A549 (cell line): Measurements from ENCODE around the gene LOXL3. TPM values are rescaled to one million over a fixed set of nuclear protein-coding genes. Genes with fewer than 3 reads are reported as not detected.

Experiments
- ATAC-seq, 2 experiments: fragments of 200-7000 bp in 1 of 2; fragments of >200 bp in 1 of 2; cut with Nextera tagmentation in 1 of 2; cut with Tn5 transposase in 1 of 2; 3 replicates each; pipeline versions ENCODE4 v1.8.0 to v1.9.1; 2018 to 2020; ENCODE audit warnings: mild to moderate bottlenecking in 1 of 2, moderate library complexity in 1 of 2
- CTCF ChIA-PET: fragments of 300-600 bp; sonication (Branson Sonifier 250); formaldehyde crosslinking; extraction: SDS; loops from one replicate; lab custom pipeline; 2021; ENCODE audit warnings: antibody characterized with exemption, inconsistent platforms; lab: Yijun Ruan, JAX
- POLR2A ChIA-PET: fragments of 350-600 bp; formaldehyde crosslinking; extraction: SDS; loops from one replicate; lab custom pipeline; 2021; ENCODE audit warnings: antibody characterized with exemption, inconsistent platforms; lab: Yijun Ruan, JAX
- DNase-seq, 2 experiments: peaks; one replicate each; pipeline versions ENCODE4 v3.0.0 to v3.0.0-alpha.2; 2011 to 2016; ENCODE audit warnings: low read depth in 1 of 2, low spot score in 1 of 2
- FAIRE-seq: peaks from 2 replicates; lab custom pipeline; 2011; peaks lifted over from hg19 to GRCh38; lab: Jason Lieb, UNC
- H3K27ac ChIP-seq, 2 experiments: fragments of >200 bp; sonication (Bioruptor Twin); formaldehyde crosslinking; 3 replicates each; pipeline ENCODE4 v1.5.1; 2016 to 2017
- H3K4me1 ChIP-seq: fragments of >200 bp; sonication (Bioruptor Twin); formaldehyde crosslinking; 3 replicates; pipeline ENCODE4 v1.6.1; 2016
- H3K4me2 ChIP-seq: fragments of >200 bp; sonication (Bioruptor Twin); formaldehyde crosslinking; 3 replicates; pipeline ENCODE4 v1.6.1; 2016
- H3K4me3 ChIP-seq: fragments of >200 bp; sonication (Bioruptor Twin); formaldehyde crosslinking; 3 replicates; pipeline ENCODE4 v1.5.1; 2016
- H3K9me3 ChIP-seq: fragments of >200 bp; sonication (Bioruptor Twin); formaldehyde crosslinking; 3 replicates; pipeline ENCODE4 v1.6.1; 2016
- CBX8 ChIP-seq: fragments of 200-600 bp; sonication (generic); IDR thresholded peaks from 2 replicates; pipeline ENCODE4 v1.6.1; 2016
- CHD2 ChIP-seq: fragments of 150-350 bp; IDR thresholded peaks from 2 replicates; pipeline ENCODE4 v1.6.1; 2014; ENCODE audit warnings: low read length; ENCODE audit not compliant: partially characterized antibody
- CHD4 ChIP-seq: fragments of 200-600 bp; sonication (generic); IDR thresholded peaks from 2 replicates; pipeline ENCODE4 v1.6.1; 2016; ENCODE audit warnings: antibody characterized with exemption, mild to moderate bottlenecking, borderline replicate concordance
- EHF ChIP-seq: fragments of 250-450 bp; sonication (Bioruptor Pico); IDR thresholded peaks from 2 replicates; pipeline ENCODE4 v1.5.0; 2020; ENCODE audit warnings: mild to moderate bottlenecking
- EHMT2 ChIP-seq: fragments of 200-600 bp; sonication (generic); IDR thresholded peaks from 2 replicates; pipeline ENCODE4 v1.6.1; 2016; ENCODE audit warnings: antibody characterized with exemption, low read depth, mild to moderate bottlenecking, moderate library complexity
- EP300 ChIP-seq, 2 experiments: fragments of >200 bp; sonication (Bioruptor Twin); formaldehyde crosslinking; IDR thresholded peaks; 2 replicates in 1 of 2; 3 replicates in 1 of 2; pipeline ENCODE4 v1.6.1; 2016 to 2017
- FOSB ChIP-seq: fragments of 250-450 bp; sonication (Bioruptor Pico); IDR thresholded peaks from 2 replicates; pipeline ENCODE4 v1.5.0; 2020; ENCODE audit warnings: mild to moderate bottlenecking, moderate library complexity
- FOXS1 ChIP-seq: fragments of 250-450 bp; sonication (Bioruptor Pico); IDR thresholded peaks from 2 replicates; pipeline ENCODE4 v1.5.0; 2020; ENCODE audit warnings: mild to moderate bottlenecking, moderate library complexity
- GATA3 ChIP-seq: IDR thresholded peaks from 2 replicates; pipeline ENCODE4 v1.6.1; 2012; ENCODE audit warnings: borderline replicate concordance
- HOXB5 ChIP-seq: fragments of 250-450 bp; sonication (Bioruptor Pico); IDR thresholded peaks from 2 replicates; pipeline ENCODE4 v1.5.0; 2020; ENCODE audit warnings: mild to moderate bottlenecking, moderate library complexity
- JUNB ChIP-seq: fragments of >200 bp; sonication (Bioruptor Twin); formaldehyde crosslinking; IDR thresholded peaks from 2 replicates; pipeline ENCODE4 v1.6.1; 2016
- NFE2L2 ChIP-seq: fragments of 150-350 bp; conservative IDR thresholded peaks from 2 replicates; pipeline ENCODE4 v1.6.1; 2014; ENCODE audit warnings: low read length
- NR3C1 ChIP-seq: fragments of >200 bp; sonication (Bioruptor Twin); formaldehyde crosslinking; IDR thresholded peaks from 3 replicates; pipeline ENCODE4 v1.6.1; 2017
- POLR2A ChIP-seq: IDR thresholded peaks from 2 replicates; pipeline ENCODE4 v1.6.1; 2012; ENCODE audit warnings: mild to moderate bottlenecking, low read length
- POLR2AphosphoS2 ChIP-seq: conservative IDR thresholded peaks from 2 replicates; pipeline ENCODE4 v1.6.1; 2012; ENCODE audit warnings: low read length, improper control_type of control experiment, inconsistent platforms
- RARB ChIP-seq: fragments of 250-450 bp; sonication (Bioruptor Pico); IDR thresholded peaks from 2 replicates; pipeline ENCODE4 v1.8.0; 2021; ENCODE audit warnings: mild to moderate bottlenecking, moderate library complexity
- RFX5 ChIP-seq: fragments of 450-650 bp; IDR thresholded peaks from 2 replicates; pipeline ENCODE4 v1.7.1; 2014; ENCODE audit warnings: antibody characterized with exemption, mild to moderate bottlenecking, moderate library complexity
- SMC3 ChIP-seq: fragments of >200 bp; sonication (Bioruptor Twin); formaldehyde crosslinking; IDR thresholded peaks from 3 replicates; pipeline ENCODE4 v1.6.1; 2018; ENCODE audit warnings: inconsistent platforms
- TP53 ChIP-seq: fragments of 250-450 bp; sonication (Bioruptor Pico); IDR thresholded peaks from 2 replicates; pipeline ENCODE4 v1.5.0; 2021; ENCODE audit warnings: mild to moderate bottlenecking, moderate library complexity
- ZC3H11A ChIP-seq: fragments of 450-650 bp; IDR thresholded peaks from 2 replicates; pipeline ENCODE4 v1.6.1; 2014; ENCODE audit warnings: antibody characterized with exemption, mild to moderate bottlenecking
- ZNF302 ChIP-seq: fragments of 250-450 bp; sonication (Bioruptor Pico); IDR thresholded peaks from 2 replicates; pipeline ENCODE4 v1.9.0; 2021; ENCODE audit warnings: inconsistent platforms, mild to moderate bottlenecking, moderate library complexity
- ZSCAN20 ChIP-seq: fragments of 250-450 bp; sonication (Bioruptor Pico); IDR thresholded peaks from 2 replicates; pipeline ENCODE4 v1.8.0; 2022; ENCODE audit warnings: mild to moderate bottlenecking, moderate library complexity
- WGBS: methylation state at CpG from one replicate; pipeline ENCODE4 v1.1.6; 2017; ENCODE audit errors: missing lambda C conversion rate; 5-methylcytosine and 5-hydroxymethylcytosine counted together
- polyA plus RNA-seq, 4 experiments: library from polyadenylated mRNA; depleted of rRNA in 3 of 4; stranded (reverse); fragments of >200 nt; fragmentation: RNase III in 1 of 4; extraction: RNeasy Plus Mini Kit Qiagen cat#74134 plus additional on column Dnase treatment in 1 of 4; gene quantifications; 2 replicates in 3 of 4; 3 replicates in 1 of 4; pipeline ENCODE4 v1.2.3, GENCODE V29; 2011 to 2017
- TF ChIP-seq, protein P1 (sequence below): fragments of 250-450 bp; sonication (Bioruptor Pico); IDR thresholded peaks from 2 replicates; pipeline ENCODE4 v1.5.0; 2020; ENCODE audit warnings: low read depth, mild to moderate bottlenecking, moderate library complexity
- TF ChIP-seq, protein P2 (sequence below): fragments of 150-350 bp; IDR thresholded peaks from 2 replicates; pipeline ENCODE4 v1.6.1; 2014; ENCODE audit warnings: low read depth, mild to moderate bottlenecking, low read length
- TF ChIP-seq, protein P3 (sequence below): fragments of 200-600 bp; sonication (generic); IDR thresholded peaks from 2 replicates; pipeline ENCODE4 v1.6.1; 2016; ENCODE audit warnings: antibody characterized with exemption, mild to moderate bottlenecking, moderate library complexity
- TF ChIP-seq, protein P4 (sequence below): IDR thresholded peaks from 2 replicates; pipeline ENCODE4 v1.6.1; 2012; ENCODE audit warnings: low read depth, borderline replicate concordance
- TF ChIP-seq, protein P5 (sequence below): fragments of >200 bp; sonication (Bioruptor Twin); formaldehyde crosslinking; IDR thresholded peaks from 3 replicates; pipeline ENCODE4 v1.6.1; 2016

The LOXL3 gene
- polyA plus RNA-seq, 2 of the 4 experiments (the other 2 are of a cell fraction) = 0.27 to 0.30 TPM

DNA sequence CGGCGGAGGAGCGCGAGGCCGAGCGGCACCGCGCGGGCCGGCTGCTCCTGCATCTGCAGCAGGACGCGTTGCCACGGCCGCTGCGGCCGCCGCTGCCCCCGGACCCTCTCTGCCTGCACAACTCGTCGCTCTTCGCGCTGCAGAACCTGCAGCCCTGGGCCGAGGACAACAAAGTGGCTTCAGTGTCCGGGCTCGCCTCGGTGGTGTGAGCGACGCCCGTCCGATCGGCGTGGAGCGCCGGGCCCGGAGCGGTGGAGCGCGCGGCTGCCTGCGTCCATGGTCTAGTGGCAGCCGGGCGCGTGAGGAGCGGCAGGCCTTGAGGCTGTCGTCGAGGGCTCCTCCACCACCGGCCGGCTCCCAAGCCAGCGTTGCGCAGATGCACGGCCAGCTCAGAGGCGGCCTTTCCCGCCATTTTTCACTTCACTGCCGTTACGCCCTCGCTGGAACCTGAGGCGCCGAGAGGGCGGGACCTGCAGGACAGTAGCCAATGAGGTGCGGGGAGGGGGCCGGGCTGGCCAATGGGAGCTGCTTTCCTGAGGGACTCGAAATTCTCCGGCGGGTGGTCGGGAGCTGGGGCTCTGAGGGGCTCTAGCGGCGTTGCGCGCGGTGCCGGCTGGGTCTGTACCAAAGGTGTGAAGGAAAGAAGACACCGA is 37.6 kb downstream of the LOXL3 start:
- H3K4me2 ChIP-seq = no peak overlapping the region
- no peaks in the 10 kb centered on the region for H3K9me3 ChIP-seq
- no peak for FAIRE-seq
- CTCF ChIA-PET = interaction anchor here (0.6 to 1.7 kb wide), 2 partner anchors 10 to 33 kb away, joined by 3 to 8 read pairs; partner anchors contain the start of genes CCDC142 and TTC31
- H3K27ac ChIP-seq = no peak overlapping the region
- WGBS = 86% methylated on average over 72 of the region's 72 CpGs
- no peak for ATAC-seq
- POLR2A ChIA-PET = no interaction called here
- H3K4me3 ChIP-seq = no peak overlapping the region
- H3K4me1 ChIP-seq = peaks cover 6% of the 10 kb centered on the region; the same call in 1 of the 3 replicates
- DNase-seq = no peak
- TF ChIP-seq ZC3H11A = no peak
- TF ChIP-seq NFE2L2 = no peak
- no peak for TF ChIP-seq RFX5
- TF ChIP-seq CBX8 = no peak
- TF ChIP-seq FOSB (CRISPR knock-in tag) = no peak
- TF ChIP-seq TP53 (CRISPR knock-in tag) = no peak
- TF ChIP-seq CHD2 = no peak
- TF ChIP-seq CHD4 = no peak
- no peak for TF ChIP-seq POLR2A
- no peak for TF ChIP-seq EHMT2
- no peak for TF ChIP-seq EHF (CRISPR knock-in tag)
- TF ChIP-seq, protein P1, sequence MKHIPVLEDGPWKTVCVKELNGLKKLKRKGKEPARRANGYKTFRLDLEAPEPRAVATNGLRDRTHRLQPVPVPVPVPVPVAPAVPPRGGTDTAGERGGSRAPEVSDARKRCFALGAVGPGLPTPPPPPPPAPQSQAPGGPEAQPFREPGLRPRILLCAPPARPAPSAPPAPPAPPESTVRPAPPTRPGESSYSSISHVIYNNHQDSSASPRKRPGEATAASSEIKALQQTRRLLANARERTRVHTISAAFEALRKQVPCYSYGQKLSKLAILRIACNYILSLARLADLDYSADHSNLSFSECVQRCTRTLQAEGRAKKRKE (CRISPR knock-in tag) = no peak
- TF ChIP-seq GATA3 = no peak
- TF ChIP-seq JUNB = no peak
- TF ChIP-seq ZSCAN20 (CRISPR knock-in tag) = no peak
- TF ChIP-seq, protein P2, sequence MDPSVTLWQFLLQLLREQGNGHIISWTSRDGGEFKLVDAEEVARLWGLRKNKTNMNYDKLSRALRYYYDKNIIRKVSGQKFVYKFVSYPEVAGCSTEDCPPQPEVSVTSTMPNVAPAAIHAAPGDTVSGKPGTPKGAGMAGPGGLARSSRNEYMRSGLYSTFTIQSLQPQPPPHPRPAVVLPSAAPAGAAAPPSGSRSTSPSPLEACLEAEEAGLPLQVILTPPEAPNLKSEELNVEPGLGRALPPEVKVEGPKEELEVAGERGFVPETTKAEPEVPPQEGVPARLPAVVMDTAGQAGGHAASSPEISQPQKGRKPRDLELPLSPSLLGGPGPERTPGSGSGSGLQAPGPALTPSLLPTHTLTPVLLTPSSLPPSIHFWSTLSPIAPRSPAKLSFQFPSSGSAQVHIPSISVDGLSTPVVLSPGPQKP = no peak
- no peak for TF ChIP-seq POLR2AphosphoS2

DNA sequence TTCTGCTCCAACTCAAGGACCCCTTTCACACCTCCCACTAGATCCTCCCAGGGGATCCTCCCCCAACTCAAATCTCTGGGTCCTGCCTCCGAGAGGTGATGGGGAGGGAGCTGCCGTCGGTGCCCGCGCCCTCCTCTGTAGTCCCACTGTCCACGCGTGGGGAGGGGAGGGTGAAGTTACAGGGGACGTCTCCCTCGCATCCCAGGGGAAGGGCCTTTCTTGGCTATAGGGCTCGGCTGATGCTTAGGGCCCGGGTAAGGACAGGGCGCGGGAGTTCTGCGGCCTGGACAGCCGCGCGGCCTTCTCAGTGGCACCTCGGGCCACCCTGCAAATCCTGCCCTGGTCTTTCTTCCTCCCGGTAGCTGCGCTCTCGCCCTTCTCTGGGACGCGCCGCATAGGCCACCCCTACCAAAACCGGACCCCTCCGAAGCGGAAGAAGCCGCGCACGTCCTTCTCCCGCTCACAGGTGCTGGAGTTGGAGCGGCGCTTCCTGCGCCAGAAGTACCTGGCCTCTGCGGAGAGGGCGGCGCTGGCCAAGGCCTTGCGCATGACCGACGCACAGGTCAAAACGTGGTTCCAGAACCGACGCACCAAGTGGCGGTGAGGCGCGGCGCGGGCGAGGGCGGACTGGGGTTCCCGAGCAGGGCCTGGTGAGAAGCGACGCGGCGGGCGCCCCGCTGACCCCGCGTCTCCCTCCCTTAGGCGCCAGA is 38.3 kb downstream of the LOXL3 start:
- no peak overlapping the region for H3K4me2 ChIP-seq

More for the DNA sequence above, 38.3 kb downstream of the LOXL3 start:
- FAIRE-seq (no peak), DNase-seq (no peak), ATAC-seq (no peak)
- ChIA-PET POLR2A (no interaction called here), CTCF (interaction anchor here (1.5 to 1.7 kb wide), 2 partner anchors 16 to 33 kb away, joined by 4 to 8 read pairs; partner anchors contain the start of genes CCDC142 and TTC31)
- no peaks in the 10 kb centered on the region for H3K9me3 ChIP-seq
- peaks cover 6% of the 10 kb centered on the region; the same call in 1 of the 3 replicates for H3K4me1 ChIP-seq
- no peak overlapping the region for H3K4me3 ChIP-seq
- TF ChIP-seq SMC3 (no peak), EP300 (IDR thresholded peaks at IDR 0.05) (no peak), ZSCAN20 (CRISPR knock-in tag) (no peak), EHF (CRISPR knock-in tag) (no peak), ZNF302 (CRISPR knock-in tag) (no peak), HOXB5 (CRISPR knock-in tag) (no peak), RARB (no peak), FOXS1 (CRISPR knock-in tag) (no peak), NR3C1 (no peak), CBX8 (no peak)
- TF ChIP-seq, protein P3, sequence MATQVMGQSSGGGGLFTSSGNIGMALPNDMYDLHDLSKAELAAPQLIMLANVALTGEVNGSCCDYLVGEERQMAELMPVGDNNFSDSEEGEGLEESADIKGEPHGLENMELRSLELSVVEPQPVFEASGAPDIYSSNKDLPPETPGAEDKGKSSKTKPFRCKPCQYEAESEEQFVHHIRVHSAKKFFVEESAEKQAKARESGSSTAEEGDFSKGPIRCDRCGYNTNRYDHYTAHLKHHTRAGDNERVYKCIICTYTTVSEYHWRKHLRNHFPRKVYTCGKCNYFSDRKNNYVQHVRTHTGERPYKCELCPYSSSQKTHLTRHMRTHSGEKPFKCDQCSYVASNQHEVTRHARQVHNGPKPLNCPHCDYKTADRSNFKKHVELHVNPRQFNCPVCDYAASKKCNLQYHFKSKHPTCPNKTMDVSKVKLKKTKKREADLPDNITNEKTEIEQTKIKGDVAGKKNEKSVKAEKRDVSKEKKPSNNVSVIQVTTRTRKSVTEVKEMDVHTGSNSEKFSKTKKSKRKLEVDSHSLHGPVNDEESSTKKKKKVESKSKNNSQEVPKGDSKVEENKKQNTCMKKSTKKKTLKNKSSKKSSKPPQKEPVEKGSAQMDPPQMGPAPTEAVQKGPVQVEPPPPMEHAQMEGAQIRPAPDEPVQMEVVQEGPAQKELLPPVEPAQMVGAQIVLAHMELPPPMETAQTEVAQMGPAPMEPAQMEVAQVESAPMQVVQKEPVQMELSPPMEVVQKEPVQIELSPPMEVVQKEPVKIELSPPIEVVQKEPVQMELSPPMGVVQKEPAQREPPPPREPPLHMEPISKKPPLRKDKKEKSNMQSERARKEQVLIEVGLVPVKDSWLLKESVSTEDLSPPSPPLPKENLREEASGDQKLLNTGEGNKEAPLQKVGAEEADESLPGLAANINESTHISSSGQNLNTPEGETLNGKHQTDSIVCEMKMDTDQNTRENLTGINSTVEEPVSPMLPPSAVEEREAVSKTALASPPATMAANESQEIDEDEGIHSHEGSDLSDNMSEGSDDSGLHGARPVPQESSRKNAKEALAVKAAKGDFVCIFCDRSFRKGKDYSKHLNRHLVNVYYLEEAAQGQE = no peak
- TF ChIP-seq, protein P4, sequence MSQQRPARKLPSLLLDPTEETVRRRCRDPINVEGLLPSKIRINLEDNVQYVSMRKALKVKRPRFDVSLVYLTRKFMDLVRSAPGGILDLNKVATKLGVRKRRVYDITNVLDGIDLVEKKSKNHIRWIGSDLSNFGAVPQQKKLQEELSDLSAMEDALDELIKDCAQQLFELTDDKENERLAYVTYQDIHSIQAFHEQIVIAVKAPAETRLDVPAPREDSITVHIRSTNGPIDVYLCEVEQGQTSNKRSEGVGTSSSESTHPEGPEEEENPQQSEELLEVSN = no peak
- TF ChIP-seq, protein P5, sequence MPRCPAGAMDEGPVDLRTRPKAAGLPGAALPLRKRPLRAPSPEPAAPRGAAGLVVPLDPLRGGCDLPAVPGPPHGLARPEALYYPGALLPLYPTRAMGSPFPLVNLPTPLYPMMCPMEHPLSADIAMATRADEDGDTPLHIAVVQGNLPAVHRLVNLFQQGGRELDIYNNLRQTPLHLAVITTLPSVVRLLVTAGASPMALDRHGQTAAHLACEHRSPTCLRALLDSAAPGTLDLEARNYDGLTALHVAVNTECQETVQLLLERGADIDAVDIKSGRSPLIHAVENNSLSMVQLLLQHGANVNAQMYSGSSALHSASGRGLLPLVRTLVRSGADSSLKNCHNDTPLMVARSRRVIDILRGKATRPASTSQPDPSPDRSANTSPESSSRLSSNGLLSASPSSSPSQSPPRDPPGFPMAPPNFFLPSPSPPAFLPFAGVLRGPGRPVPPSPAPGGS = no peak
- WGBS = 95% methylated on average over 60 of the region's 60 CpGs
- no peak overlapping the region for H3K27ac ChIP-seq
